ENCODE results near the gene HSD3B7.

The HSD3B7 gene

DNA sequence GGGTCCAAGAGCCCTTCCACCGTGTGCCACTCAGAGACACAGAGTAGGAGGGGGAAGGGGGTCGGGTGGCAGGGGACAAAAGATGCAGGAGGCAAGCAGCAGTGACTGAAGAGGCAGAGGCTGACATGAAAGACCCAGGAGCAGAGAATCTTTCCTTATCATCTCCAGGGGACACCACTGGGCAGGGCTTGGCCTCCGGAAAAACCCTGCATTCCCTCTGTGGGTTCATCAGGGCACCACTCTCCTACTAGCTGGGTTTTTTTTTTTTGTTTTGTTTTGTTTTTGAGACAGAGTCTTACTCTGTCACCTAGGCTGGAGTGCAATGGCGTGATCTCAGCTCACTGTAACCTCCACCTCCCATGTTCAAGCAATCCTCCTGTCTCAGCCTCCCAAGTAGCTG, 46.3 kb downstream of the HSD3B7 start:
- no peak for DNase-seq

DNA sequence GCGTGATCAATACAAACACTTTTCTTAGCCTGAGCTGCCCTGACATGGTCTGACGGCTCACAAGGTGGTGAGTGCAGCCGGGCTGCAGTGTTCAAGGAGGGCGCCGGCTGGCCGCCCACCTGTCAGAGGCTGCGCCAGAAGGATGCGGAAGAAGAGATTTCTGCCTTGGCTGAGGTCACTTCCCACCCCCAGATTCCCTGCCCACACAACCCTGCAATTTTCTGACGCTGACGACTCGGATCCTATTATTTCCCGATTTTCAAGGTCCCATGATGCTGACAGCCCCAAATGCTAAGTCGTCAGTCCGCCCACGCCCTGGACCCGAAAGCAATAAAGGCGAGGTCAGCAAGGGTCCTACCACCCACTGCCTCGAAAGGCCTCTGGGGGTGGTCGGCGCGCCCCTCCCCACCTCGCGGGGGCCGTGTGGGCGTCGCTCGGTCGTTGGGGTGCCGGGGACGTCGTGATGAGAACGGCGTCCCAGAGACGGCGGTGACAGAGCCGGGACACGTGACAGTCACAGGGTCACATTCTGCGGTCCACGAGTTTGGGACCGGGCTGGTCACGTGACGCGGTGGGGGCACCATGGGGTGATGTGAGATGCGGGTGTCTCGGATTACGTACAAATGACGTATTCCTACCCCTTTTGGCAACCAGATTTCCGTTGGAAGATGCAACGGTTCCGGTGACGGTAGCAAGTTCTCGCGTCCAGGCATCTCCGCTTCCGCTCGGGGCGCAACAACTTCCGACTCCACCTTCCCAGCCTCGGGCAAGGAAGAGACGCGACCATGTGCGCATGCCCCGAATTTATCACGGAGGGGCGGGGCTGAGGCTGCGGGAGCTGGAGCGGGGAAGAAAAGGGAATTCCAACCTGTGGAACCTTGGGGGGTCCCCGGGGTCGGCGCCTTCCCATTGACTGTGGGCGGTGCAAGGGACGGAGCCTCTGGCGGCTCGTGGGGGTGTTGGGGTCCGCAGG, 48.0 kb downstream of the HSD3B7 start, which contains the start of gene STX4:
STX4 (plus strand) TSS at position 823 of the 973 bp plus-strand sequence. CDS start 248 bp downstream, outside the sequence.
- DNase-seq: peak; percentile 97

DNA sequence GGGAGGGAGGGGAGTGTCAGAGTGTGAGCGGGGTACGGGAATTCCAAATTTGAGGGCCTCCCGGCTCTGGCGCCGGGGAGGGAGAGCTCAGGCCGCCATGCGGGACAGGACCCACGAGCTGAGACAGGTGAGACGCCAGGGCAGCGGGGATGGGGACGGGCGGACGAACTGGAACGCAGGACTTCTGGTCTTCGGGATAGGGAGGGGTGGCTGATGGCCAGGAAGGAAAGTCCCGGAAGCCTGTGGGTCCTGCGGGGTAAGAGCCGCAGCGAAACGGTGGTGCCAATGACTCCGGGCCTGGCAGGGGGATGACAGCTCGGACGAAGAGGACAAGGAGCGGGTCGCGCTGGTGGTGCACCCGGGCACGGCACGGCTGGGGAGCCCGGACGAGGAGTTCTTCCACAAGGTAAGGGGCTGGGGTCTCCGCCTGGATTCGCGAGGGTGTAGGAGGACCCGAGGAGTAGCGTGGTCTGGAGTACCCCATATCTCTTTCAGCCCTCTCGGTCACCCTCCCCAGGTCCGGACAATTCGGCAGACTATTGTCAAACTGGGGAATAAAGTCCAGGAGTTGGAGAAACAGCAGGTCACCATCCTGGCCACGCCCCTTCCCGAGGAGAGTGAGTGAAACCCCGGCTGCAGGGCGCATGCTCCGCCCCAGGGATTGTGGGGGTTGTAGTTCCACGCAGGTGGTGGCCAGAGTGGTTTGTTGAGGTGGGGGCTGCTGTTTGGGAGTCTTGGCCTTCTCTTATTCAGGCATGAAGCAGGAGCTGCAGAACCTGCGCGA, 48.9 kb downstream of the HSD3B7 start:
- peak; percentile 89 for DNase-seq

GRCh38 chr16:31036691-31037090, 51.7 kb downstream of the HSD3B7 start:
- DNase-seq: no peak
